ENCODE data around the gene CD22.
"Not testable (repeated sequence)": the region's sequence is repeated elsewhere in the genome, so short reads cannot be mapped to it uniquely, and the experiment has no call there.

CD22 gene

GRCh38 chr19:35359395-35359794 is 30.4 kb downstream of the CD22 start:
- DNase-seq (ENCODE audit: low read depth) = not testable (repeated sequence)

GRCh38 chr19:35360081-35360480 is 31.1 kb downstream of the CD22 start:
- DNase-seq (ENCODE audit: low read depth) = not testable (repeated sequence)

GRCh38 chr19:35360880-35361420 is 32.0 kb downstream of the CD22 start:
- no peak for DNase-seq (ENCODE audit: low read depth)

GRCh38 chr19:35362261-35363000 is 33.4 kb downstream of the CD22 start:
- no peak for DNase-seq (ENCODE audit: low read depth)

GRCh38 chr19:35363001-35363590 is 34.1 kb downstream of the CD22 start:
- DNase-seq (ENCODE audit: low read depth) = no peak

- DNase-seq (ENCODE audit: low read depth) = no peak
Observed at GRCh38 chr19:35363711-35364425, 34.9 kb downstream of the CD22 start.

- DNase-seq (ENCODE audit: low read depth) = no peak
Observed at GRCh38 chr19:35365303-35365702, 36.3 kb downstream of the CD22 start.

- no peak for DNase-seq (ENCODE audit: low read depth)
Observed at GRCh38 chr19:35368378-35368777, 39.4 kb downstream of the CD22 start.

- no peak for DNase-seq (ENCODE audit: low read depth)
Observed at GRCh38 chr19:35369522-35369921, 40.5 kb downstream of the CD22 start.

GRCh38 chr19:35370722-35371121 is 41.7 kb downstream of the CD22 start, which contains the start of gene GPR42:
TSS of gene GPR42 (plus strand) at chr19:35371068. CDS start at chr19:35371360, 292 bp downstream.
- no peak for DNase-seq (ENCODE audit: low read depth)

- DNase-seq (ENCODE audit: low read depth) = no peak
Observed at GRCh38 chr19:35373492-35373891, 44.5 kb downstream of the CD22 start.

GRCh38 chr19:35374031-35374430 is 45.0 kb downstream of the CD22 start:
- DNase-seq (ENCODE audit: low read depth) = not testable (repeated sequence)

- DNase-seq (ENCODE audit: low read depth) = no peak
Observed at GRCh38 chr19:35375505-35376307, 46.7 kb downstream of the CD22 start.

GRCh38 chr19:35377656-35378055 is 48.7 kb downstream of the CD22 start:
- no peak for DNase-seq (ENCODE audit: low read depth)

- no peak for DNase-seq (ENCODE audit: low read depth)
Observed at GRCh38 chr19:35378356-35378755, 49.4 kb downstream of the CD22 start.

GRCh38 chr19:35379545-35379944 is 50.6 kb downstream of the CD22 start:
- DNase-seq (ENCODE audit: low read depth) = not testable (repeated sequence)

GRCh38 chr19:35379992-35380391 is 51.0 kb downstream of the CD22 start:
- no peak for DNase-seq (ENCODE audit: low read depth)

GRCh38 chr19:35380450-35381124 is 51.6 kb downstream of the CD22 start:
- no peak for DNase-seq (ENCODE audit: low read depth)

- no peak for DNase-seq (ENCODE audit: low read depth)
Observed at GRCh38 chr19:35381318-35381717, 52.3 kb downstream of the CD22 start.

- DNase-seq (ENCODE audit: low read depth) = no peak
Observed at GRCh38 chr19:35381926-35382325, 52.9 kb downstream of the CD22 start.

GRCh38 chr19:35383536-35383935 is 54.5 kb downstream of the CD22 start:
- no peak for DNase-seq (ENCODE audit: low read depth)

Measured in T-helper 22 cell (primary cell).